ENCODE measurements around the gene XKR8. TPM values are rescaled to one million over a fixed set of nuclear protein-coding genes. Genes with fewer than 3 reads are reported as not detected.

XKR8 gene
- total RNA-seq, 4 donors from 2014 or later, result 4.1 to 12.2 (median 6.8) TPM

- Histone ChIP-seq H3K9me3 (no peaks in the 10 kb centered on the region), H3K27ac (replicated peaks in 1 of 4) (no peak overlapping the region), H3K4me3 (no peak overlapping the region), H3K4me1 (no peaks in the 10 kb centered on the region), H3K36me3 (no peaks in the 10 kb centered on the region), H3K27me3 (no peaks in the 10 kb centered on the region)
- 38% methylated on average over 3 of the region's 3 CpGs for WGBS
- no peak for DNase-seq (ENCODE audit: extremely low spot score)
- TF ChIP-seq POLR2AphosphoS5 (IDR thresholded peaks at IDR 0.05) (no peak), CTCF (IDR thresholded peaks at IDR 0.05) (no peak), POLR2A (IDR thresholded peaks at IDR 0.05; ENCODE audit: low read depth) (no peak), EP300 (IDR thresholded peaks at IDR 0.05) (no peak)
- intact Hi-C loops (cut with DNase I), result no loop called here
Measured at GRCh38 chr1:27951396-27951795, 8.4 kb upstream of the XKR8 start.

GRCh38 chr1:27952147-27952546, 7.6 kb upstream of the XKR8 start:
- no peaks in the 10 kb centered on the region for H3K27me3 ChIP-seq
- H3K36me3 ChIP-seq, result no peaks in the 10 kb centered on the region
- no peak for DNase-seq (ENCODE audit: extremely low spot score)
- H3K4me1 ChIP-seq, result no peaks in the 10 kb centered on the region
- no peak overlapping the region for H3K27ac ChIP-seq (replicated peaks in 1 of 4)
- intact Hi-C loops (cut with DNase I), result no loop called here
- TF ChIP-seq POLR2A (IDR thresholded peaks at IDR 0.05; ENCODE audit: low read depth) (no peak), CTCF (IDR thresholded peaks at IDR 0.05) (no peak), POLR2AphosphoS5 (IDR thresholded peaks at IDR 0.05) (no peak), EP300 (IDR thresholded peaks at IDR 0.05) (no peak)
- 66% methylated on average over 3 of the region's 3 CpGs for WGBS
- no peak overlapping the region for H3K4me3 ChIP-seq
- no peaks in the 10 kb centered on the region for H3K9me3 ChIP-seq

- TF ChIP-seq CTCF (IDR thresholded peaks at IDR 0.05) (no peak), POLR2AphosphoS5 (IDR thresholded peaks at IDR 0.05) (no peak), POLR2A (IDR thresholded peaks at IDR 0.05; ENCODE audit: low read depth) (no peak), EP300 (IDR thresholded peaks at IDR 0.05) (no peak)
- 93% methylated on average over 10 of the region's 10 CpGs for WGBS
- intact Hi-C loops (cut with DNase I), result no loop called here
- no peaks in the 10 kb centered on the region for H3K36me3 ChIP-seq
- no peaks in the 10 kb centered on the region for H3K27me3 ChIP-seq
- H3K4me1 ChIP-seq, result peaks cover 5 to 11% (median 6%) of the 10 kb centered on the region in 4 donors
- no peaks in the 10 kb centered on the region for H3K9me3 ChIP-seq
- no peak for DNase-seq (ENCODE audit: extremely low spot score)
- no peak overlapping the region for H3K27ac ChIP-seq (replicated peaks in 1 of 4)
- H3K4me3 ChIP-seq, result no peak overlapping the region
Measured at GRCh38 chr1:27954186-27954585, 5.6 kb upstream of the XKR8 start.

- Histone ChIP-seq H3K4me3 (no peak overlapping the region), H3K27me3 (no peaks in the 10 kb centered on the region), H3K27ac (replicated peaks in 1 of 4) (no peak overlapping the region), H3K9me3 (no peaks in the 10 kb centered on the region), H3K36me3 (no peaks in the 10 kb centered on the region), H3K4me1 (peaks cover 6 to 15% (median 11%) of the 10 kb centered on the region in 4 donors)
- no peak for DNase-seq (ENCODE audit: extremely low spot score)
- TF ChIP-seq POLR2AphosphoS5 (IDR thresholded peaks at IDR 0.05) (no peak), EP300 (IDR thresholded peaks at IDR 0.05) (no peak), CTCF (IDR thresholded peaks at IDR 0.05) (no peak), POLR2A (IDR thresholded peaks at IDR 0.05; ENCODE audit: low read depth) (no peak)
- intact Hi-C loops (cut with DNase I), result no loop called here
- 83% methylated on average over 6 of the region's 6 CpGs for WGBS
Measured at GRCh38 chr1:27955076-27955475, 4.7 kb upstream of the XKR8 start.

- TF ChIP-seq CTCF (IDR thresholded peaks at IDR 0.05) (no peak), POLR2A (IDR thresholded peaks at IDR 0.05; ENCODE audit: low read depth) (no peak), POLR2AphosphoS5 (IDR thresholded peaks at IDR 0.05) (no peak), EP300 (IDR thresholded peaks at IDR 0.05) (no peak)
- Histone ChIP-seq H3K27ac (replicated peaks in 1 of 4) (no peak overlapping the region), H3K9me3 (no peaks in the 10 kb centered on the region), H3K27me3 (no peaks in the 10 kb centered on the region), H3K4me1 (peaks cover 21 to 32% (median 28%) of the 10 kb centered on the region in 4 donors), H3K36me3 (no peaks in the 10 kb centered on the region), H3K4me3 (no peak overlapping the region)
- WGBS, result 79% methylated on average over 6 of the region's 6 CpGs
- no peak for DNase-seq (ENCODE audit: extremely low spot score)
- intact Hi-C loops (cut with DNase I), result no loop called here
Measured at GRCh38 chr1:27956761-27957160, 3.0 kb upstream of the XKR8 start.
